ENCODE measurements around the gene MET.

MET gene

GRCh38 chr7:116779216-116779615 lies 107.2 kb downstream of the MET start:
- in situ Hi-C loops (cut with HindIII; ENCODE audit: low sequenced_read_pairs) = no loop called here

GRCh38 chr7:116779931-116780330 lies 107.9 kb downstream of the MET start:
- in situ Hi-C loops (cut with HindIII; ENCODE audit: low sequenced_read_pairs) = no loop called here

- in situ Hi-C loops (cut with HindIII; ENCODE audit: low sequenced_read_pairs) = no loop called here
Measured at GRCh38 chr7:116780521-116780920, 108.5 kb downstream of the MET start.

GRCh38 chr7:116780966-116781365 lies 109.0 kb downstream of the MET start:
- in situ Hi-C loops (cut with HindIII; ENCODE audit: low sequenced_read_pairs) = no loop called here

GRCh38 chr7:116781584-116781983 lies 109.6 kb downstream of the MET start:
- in situ Hi-C loops (cut with HindIII; ENCODE audit: low sequenced_read_pairs) = no loop called here

GRCh38 chr7:116782177-116782711 lies 110.2 kb downstream of the MET start:
- in situ Hi-C loops (cut with HindIII; ENCODE audit: low sequenced_read_pairs) = no loop called here

- in situ Hi-C loops (cut with HindIII; ENCODE audit: low sequenced_read_pairs) = no loop called here
Measured at GRCh38 chr7:116783666-116784318, 111.8 kb downstream of the MET start.

- in situ Hi-C loops (cut with HindIII; ENCODE audit: low sequenced_read_pairs) = no loop called here
Measured at GRCh38 chr7:116784647-116785046, 112.7 kb downstream of the MET start.

GRCh38 chr7:116785843-116786242 lies 113.8 kb downstream of the MET start:
- in situ Hi-C loops (cut with HindIII; ENCODE audit: low sequenced_read_pairs) = no loop called here

- in situ Hi-C loops (cut with HindIII; ENCODE audit: low sequenced_read_pairs) = no loop called here
Measured at GRCh38 chr7:116786791-116787443, 114.9 kb downstream of the MET start.

GRCh38 chr7:116787881-116788280 lies 115.9 kb downstream of the MET start:
- in situ Hi-C loops (cut with HindIII; ENCODE audit: low sequenced_read_pairs) = no loop called here

GRCh38 chr7:116788572-116789197 lies 116.7 kb downstream of the MET start:
- in situ Hi-C loops (cut with HindIII; ENCODE audit: low sequenced_read_pairs) = no loop called here

GRCh38 chr7:116790025-116790424 lies 118.0 kb downstream of the MET start:
- in situ Hi-C loops (cut with HindIII; ENCODE audit: low sequenced_read_pairs) = loop anchor here (5.0 kb wide), 3 partner anchors 123 to 533 kb away; no protein-coding TSS in a partner anchor

GRCh38 chr7:116792813-116793212 lies 120.8 kb downstream of the MET start:
- in situ Hi-C loops (cut with HindIII; ENCODE audit: low sequenced_read_pairs) = loop anchor here (5.0 kb wide), 3 partner anchors 126 to 536 kb away; no protein-coding TSS in a partner anchor

- in situ Hi-C loops (cut with HindIII; ENCODE audit: low sequenced_read_pairs) = loop anchor here (5.0 kb wide), 3 partner anchors 127 to 537 kb away; no protein-coding TSS in a partner anchor
Measured at GRCh38 chr7:116793795-116794340, 121.9 kb downstream of the MET start.

- in situ Hi-C loops (cut with HindIII; ENCODE audit: low sequenced_read_pairs) = no loop called here
Measured at GRCh38 chr7:116796471-116796870, 124.5 kb downstream of the MET start.

- in situ Hi-C loops (cut with HindIII; ENCODE audit: low sequenced_read_pairs) = no loop called here
Measured at GRCh38 chr7:116797612-116798011, 125.6 kb downstream of the MET start.

- in situ Hi-C loops (cut with HindIII; ENCODE audit: low sequenced_read_pairs) = no loop called here
Measured at GRCh38 chr7:116798232-116798631, 126.2 kb downstream of the MET start.

- in situ Hi-C loops (cut with HindIII; ENCODE audit: low sequenced_read_pairs) = no loop called here
Measured at GRCh38 chr7:116799916-116800315, 127.9 kb downstream of the MET start.

GRCh38 chr7:116800594-116800993 lies 128.6 kb downstream of the MET start:
- in situ Hi-C loops (cut with HindIII; ENCODE audit: low sequenced_read_pairs) = no loop called here

GRCh38 chr7:116801092-116801710 lies 129.2 kb downstream of the MET start:
- in situ Hi-C loops (cut with HindIII; ENCODE audit: low sequenced_read_pairs) = no loop called here

Measured in endothelial cell of hepatic sinusoid (primary cell).